HG03175 (cell line): Measurements from ENCODE around the gene ARHGEF9.
"Not testable (repeated sequence)": the region's sequence is repeated elsewhere in the genome, so short reads cannot be mapped to it uniquely, and the experiment has no call there.

Experiments
- ATAC-seq: cut with Tn5 transposase; IDR thresholded peaks from one replicate; pipeline ENCODE4 v1.9.1; 2021; ENCODE audit warnings: mild to moderate bottlenecking, moderate library complexity; ENCODE audit not compliant: unreplicated experiment

ARHGEF9 gene

GRCh38 chrX:63664741-63665140 is 120.3 kb downstream of the ARHGEF9 start:
- ATAC-seq: no peak

- ATAC-seq: no peak
Observed at GRCh38 chrX:63664083-63664482, 120.9 kb downstream of the ARHGEF9 start.

- no peak for ATAC-seq
Observed at GRCh38 chrX:63661676-63662075, 123.3 kb downstream of the ARHGEF9 start.

- ATAC-seq: no peak
Observed at GRCh38 chrX:63658920-63659319, 126.1 kb downstream of the ARHGEF9 start.

GRCh38 chrX:63657821-63658220 is 127.2 kb downstream of the ARHGEF9 start:
- ATAC-seq: no peak

GRCh38 chrX:63656871-63657580 is 128.0 kb downstream of the ARHGEF9 start:
- no peak for ATAC-seq

- no peak for ATAC-seq
Observed at GRCh38 chrX:63652086-63652765, 132.8 kb downstream of the ARHGEF9 start.

- ATAC-seq: not testable (repeated sequence)
Observed at GRCh38 chrX:63645748-63646147, 139.3 kb downstream of the ARHGEF9 start.

GRCh38 chrX:63635750-63636149 is 149.3 kb downstream of the ARHGEF9 start:
- no peak for ATAC-seq

GRCh38 chrX:63613531-63614028 is 171.4 kb downstream of the ARHGEF9 start:
- no peak for ATAC-seq

GRCh38 chrX:63585936-63586335 is 199.1 kb downstream of the ARHGEF9 start:
- ATAC-seq: no peak
